ENCODE data around the gene CBFA2T2. TPM values are rescaled to one million over a fixed set of nuclear protein-coding genes. Genes with fewer than 3 reads are reported as not detected.

Gene CBFA2T2
- total and polyA plus RNA-seq, 2 of the 4 experiments (the other 2 are of a cell fraction) = 3.8 to 6.2 TPM

- intact Hi-C loops (cut with micrococcal nuclease) (no loop called here), dilution Hi-C loops (cut with HindIII; ENCODE audit: low sequenced_read_pairs, unreplicated experiment) (no loop called here), in situ Hi-C loops (cut with MboI; ENCODE audit: low sequenced_read_pairs) (no loop called here)
- Histone ChIP-seq H3K18ac (ENCODE audit: low read depth, low read length) (no peak overlapping the region), H3K14ac (replicated peaks; ENCODE audit: low read depth, low read length) (no peak overlapping the region), H4K91ac (ENCODE audit: insufficient read depth, low read depth, low read length) (no peak overlapping the region), H3K4me1 (ENCODE audit: control insufficient read depth, insufficient read depth, low read length) (no peaks in the 10 kb centered on the region; the same call in 1 of the 2 replicates), H3K4ac (ENCODE audit: low read depth, low read length) (no peak overlapping the region), H2BK15ac (ENCODE audit: low read depth, low read length) (no peak overlapping the region), H3K4me3 (ENCODE audit: insufficient read depth, low read depth, low read length) (no peak overlapping the region), H2BK20ac (ENCODE audit: low read depth, low read length) (no peak overlapping the region), H3K56ac (ENCODE audit: extremely low read depth, insufficient read depth, low read length) (no peak overlapping the region), H2AK9ac (replicated peaks; ENCODE audit: low read depth, low read length, poor library complexity) (no peak overlapping the region), H3K27me3 (ENCODE audit: control insufficient read depth, insufficient read depth, low read length) (no peaks in the 10 kb centered on the region), H3K9ac (ENCODE audit: low read depth, low read length) (no peak overlapping the region), H4K8ac (ENCODE audit: low read depth in 2 of 2, low read length in 2 of 2) (no peak overlapping the region), H3K4me2 (ENCODE audit: low read depth, low read length) (no peak overlapping the region), H2AFZ (replicated peaks; ENCODE audit: low read length, poor library complexity) (no peak overlapping the region), H2AK5ac (ENCODE audit: low read depth, low read length) (no peak overlapping the region), H3K23ac (ENCODE audit: low read depth, low read length) (no peak overlapping the region), H3K79me1 (ENCODE audit: low read depth in 1 of 2, low read length in 2 of 2) (no peaks in the 10 kb centered on the region), H3K9me1 (ENCODE audit: insufficient read depth, low read length) (peaks cover 16% of the 10 kb centered on the region; the same call in 1 of the 2 replicates), H4K20me1 (ENCODE audit: insufficient read depth, low read length) (no peaks in the 10 kb centered on the region; the same call in 1 of the 2 replicates), H3K9me3 (ENCODE audit: control insufficient read depth, insufficient read depth, low read length) (no peaks in the 10 kb centered on the region), H2BK5ac (ENCODE audit: low read depth, low read length, poor library complexity, severe bottlenecking) (no peak overlapping the region), H2BK120ac (ENCODE audit: low read depth, low read length) (no peak overlapping the region), H3K36me3 (ENCODE audit: control insufficient read depth, insufficient read depth, low read length) (peaks cover 39% of the 10 kb centered on the region), H4K5ac (ENCODE audit: low read depth, low read length) (no peak overlapping the region), H3K27ac (ENCODE audit: insufficient read depth, low read length) (no peak overlapping the region)
- no peak for TF ChIP-seq ELK1 (IDR thresholded peaks at IDR 0.05; ENCODE audit: borderline replicate concordance, low read depth, low read length)
- no peak for TF ChIP-seq NFE2L2 (IDR thresholded peaks at IDR 0.05; ENCODE audit: low read depth, low read length)
- no peak for TF ChIP-seq CHD1 (IDR thresholded peaks at IDR 0.05; ENCODE audit: low read depth, low read length)
- TF ChIP-seq FOS (IDR thresholded peaks at IDR 0.05; ENCODE audit: low read depth, low read length) = no peak
- TF ChIP-seq BHLHE40 (IDR thresholded peaks at IDR 0.05; ENCODE audit: low read depth, low read length) = no peak
- TF ChIP-seq MAZ (IDR thresholded peaks at IDR 0.05; ENCODE audit: borderline replicate concordance, low read depth, low read length) = no peak
- no peak for TF ChIP-seq RCOR1 (IDR thresholded peaks at IDR 0.05; ENCODE audit: insufficient replicate concordance, low read length)
- no CpG with 5 or more reads among the region's 3 CpGs for WGBS, 2 experiments (ENCODE audit: extremely low coverage in 2 of 2, insufficient read length in 1 of 2)
- BruUV-seq (replicated peaks) = no TSS peak
- ChIA-PET CTCF (interaction anchor here (0.6 kb wide), 1 partner anchor 119 kb away, joined by 3 read pairs; no protein-coding TSS in a partner anchor), POLR2A (ENCODE audit: unreplicated experiment) (interaction anchor here (0.5 kb wide), 1 partner anchor 132 kb away, joined by 5 read pairs; no protein-coding TSS in a partner anchor)
- DNase-seq = no peak
- ATAC-seq (ENCODE audit: low read depth) = no peak
These were observed 145.4 kb downstream of the CBFA2T2 start for GRCh38 chr20:33635341-33635740.

Data from IMR-90 (cell line).